DMS79 treated with DMSO at 0.1 percent for 48 hours (cell line): Measurements from ENCODE around the gene MYO9A.
"Not testable (repeated sequence)": the region's sequence is repeated elsewhere in the genome, so short reads cannot be mapped to it uniquely, and the experiment has no call there.

Experiments
- DNase-seq: peaks from one replicate; lab custom pipeline; 2025; lab: John Stamatoyannopoulos, UW

Gene MYO9A

DNA sequence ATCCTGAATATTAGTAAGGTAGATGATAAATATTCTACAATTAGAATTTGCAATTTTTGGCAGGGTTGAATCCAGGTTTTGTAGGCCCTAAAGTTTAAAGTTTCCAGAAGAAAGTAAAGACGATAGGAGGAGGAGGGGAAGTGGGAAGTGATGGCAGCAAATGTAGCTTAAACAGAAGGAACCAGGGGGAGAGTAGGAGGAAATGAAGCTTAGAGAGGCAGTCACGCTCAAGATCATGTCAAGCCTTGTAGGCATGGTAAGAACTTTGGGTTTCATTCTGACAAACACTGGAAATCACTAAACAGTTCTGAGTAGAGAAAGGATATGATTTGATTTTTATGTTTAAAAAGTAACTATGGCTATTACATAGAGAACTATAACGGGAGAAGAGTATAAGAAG lies 243.7 kb downstream of the MYO9A start:
- no peak for DNase-seq

DNA sequence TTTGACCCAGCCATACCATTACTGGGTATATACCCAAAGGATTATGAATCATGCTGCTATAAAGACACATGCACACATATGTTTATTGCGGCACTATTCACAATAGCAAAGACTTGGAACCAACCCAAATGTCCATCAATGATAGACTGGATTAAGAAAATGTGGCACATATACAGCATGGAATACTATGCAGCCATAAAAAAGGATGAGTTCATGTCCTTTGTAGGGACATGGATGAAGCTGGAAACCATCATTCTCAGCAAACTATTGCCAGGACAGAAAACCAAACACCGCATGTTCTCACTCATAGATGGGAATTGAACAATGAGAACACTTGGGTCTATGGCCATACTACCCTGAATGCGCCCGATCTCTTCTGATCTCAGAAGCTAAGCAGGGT lies 259.7 kb downstream of the MYO9A start:
- DNase-seq, result not testable (repeated sequence)

DNA sequence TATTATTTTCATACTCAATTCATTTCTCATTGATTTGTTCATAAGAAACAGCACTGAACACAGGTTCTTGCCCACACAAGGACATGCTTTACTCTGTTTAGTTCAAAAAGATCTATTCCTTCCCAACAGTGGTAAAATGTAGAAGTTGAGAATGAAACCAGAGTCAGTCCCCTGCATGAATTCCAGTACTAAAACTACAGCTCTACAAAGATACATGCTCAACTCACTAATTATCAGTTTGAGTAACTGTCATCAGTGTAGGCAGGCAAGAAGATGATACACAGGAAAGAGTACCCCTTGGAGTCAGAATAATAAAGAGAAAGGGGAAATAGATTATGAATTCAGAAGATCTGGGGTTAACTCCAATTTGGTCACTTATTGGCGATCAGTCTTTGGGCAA lies 264.4 kb downstream of the MYO9A start:
- DNase-seq, result no peak

DNA sequence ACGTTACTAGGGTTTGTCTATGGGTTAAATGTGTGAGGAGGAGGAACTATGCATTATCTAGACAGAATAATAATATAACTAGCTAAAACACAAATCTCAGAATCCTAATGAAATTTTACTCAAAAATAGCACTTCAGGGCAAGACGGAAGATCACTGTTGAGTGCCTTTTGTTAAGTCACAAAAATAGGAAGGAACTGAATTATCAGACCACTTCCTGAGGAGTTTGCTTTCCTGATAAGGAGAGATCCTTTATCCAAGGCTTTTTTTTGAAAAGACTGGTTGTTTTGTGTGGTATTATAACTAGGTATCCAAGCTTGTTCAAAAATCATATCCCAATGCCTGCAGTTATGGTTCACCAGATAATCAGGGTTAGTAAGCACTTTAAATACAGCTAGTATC lies 273.0 kb downstream of the MYO9A start:
- no peak for DNase-seq

DNA sequence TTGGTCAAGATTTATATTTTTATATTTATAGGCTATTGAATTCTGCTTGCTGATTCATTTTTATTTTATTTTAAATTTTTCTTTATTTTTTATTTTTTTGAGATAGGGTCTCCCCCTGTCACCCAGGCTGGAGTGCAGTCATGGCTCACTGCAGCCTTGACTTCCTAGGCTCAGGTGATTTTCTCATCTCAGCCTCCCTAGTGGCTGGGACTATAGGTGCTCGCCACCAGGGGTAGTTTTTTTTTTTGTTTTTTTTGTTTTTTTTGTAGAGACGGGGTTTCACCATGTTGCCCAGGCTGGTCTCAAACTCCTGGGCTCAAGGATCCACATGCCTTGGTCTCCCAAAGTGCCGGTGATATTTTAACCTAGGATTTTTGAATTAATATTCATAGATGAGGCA lies 276.4 kb downstream of the MYO9A start:
- no peak for DNase-seq

DNA sequence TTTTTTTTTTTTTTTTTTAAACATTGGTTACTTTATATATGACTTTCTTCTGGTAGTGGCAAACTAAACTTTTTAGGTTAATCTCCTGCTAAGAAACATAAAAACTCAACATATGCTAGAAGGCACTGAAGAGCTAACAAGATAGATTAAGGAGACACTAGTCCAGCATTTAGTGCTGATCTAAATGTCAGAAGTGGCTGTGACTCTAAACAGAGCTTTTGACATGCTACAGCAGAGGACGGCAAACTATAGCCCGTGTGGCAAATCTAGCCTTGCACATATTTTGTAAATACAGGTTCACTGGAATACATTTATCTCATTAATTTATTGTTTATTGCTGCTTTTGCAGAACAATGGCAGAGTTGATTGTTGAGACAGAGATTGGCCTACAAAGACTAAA lies 287.0 kb downstream of the MYO9A start:
- DNase-seq, result no peak

DNA sequence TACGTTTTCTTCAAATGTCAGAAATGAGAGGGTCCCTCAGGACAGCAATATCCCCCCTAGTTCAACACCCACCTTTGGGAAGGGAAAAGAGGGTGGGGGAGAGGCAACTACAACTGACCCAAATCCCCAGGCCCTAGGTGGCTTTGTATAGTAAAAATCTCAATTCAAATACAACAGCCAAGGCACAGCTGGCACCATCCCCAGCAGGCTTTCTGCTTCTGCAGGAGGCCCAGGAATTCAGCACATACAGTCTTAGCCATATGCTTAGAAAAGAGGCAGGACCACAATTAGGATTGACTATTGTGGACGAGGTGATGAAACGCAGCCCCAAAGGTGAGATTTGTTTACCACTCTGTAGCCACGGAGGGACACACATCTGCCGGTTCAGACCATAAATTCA lies 291.8 kb downstream of the MYO9A start:
- no peak for DNase-seq

DNA sequence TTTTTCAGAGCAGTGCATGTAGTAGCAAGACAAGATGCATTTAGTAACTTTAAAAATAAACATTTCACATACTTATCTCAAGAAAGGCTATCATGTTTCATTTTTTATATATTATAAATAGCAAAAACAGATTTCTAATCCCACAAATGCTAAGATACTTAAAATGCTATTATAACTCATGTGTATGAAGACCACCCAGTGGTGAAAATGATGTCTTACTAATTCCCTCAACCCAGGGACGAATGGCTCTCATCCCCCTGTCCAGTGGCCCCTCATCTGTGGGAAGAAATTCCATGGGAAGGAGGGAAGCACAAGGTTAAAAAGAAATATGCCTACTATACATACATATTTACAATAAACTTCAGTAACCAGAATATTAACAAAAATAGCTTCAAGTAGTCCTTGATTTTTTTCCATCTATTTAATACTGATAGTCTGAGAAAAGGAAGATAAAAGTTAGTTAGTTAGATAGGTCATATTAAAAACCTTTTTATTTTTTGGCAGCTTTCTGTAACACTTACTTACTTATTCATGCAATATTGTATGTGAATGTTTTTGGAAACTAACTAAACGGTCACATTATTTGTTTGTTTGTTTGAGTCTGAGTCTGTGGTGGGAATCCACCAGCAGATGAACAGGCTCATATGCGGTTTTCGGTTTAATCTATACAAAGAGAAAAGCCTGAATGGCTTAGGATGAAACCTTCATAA lies 292.8 kb downstream of the MYO9A start:
- no peak for DNase-seq

DNA sequence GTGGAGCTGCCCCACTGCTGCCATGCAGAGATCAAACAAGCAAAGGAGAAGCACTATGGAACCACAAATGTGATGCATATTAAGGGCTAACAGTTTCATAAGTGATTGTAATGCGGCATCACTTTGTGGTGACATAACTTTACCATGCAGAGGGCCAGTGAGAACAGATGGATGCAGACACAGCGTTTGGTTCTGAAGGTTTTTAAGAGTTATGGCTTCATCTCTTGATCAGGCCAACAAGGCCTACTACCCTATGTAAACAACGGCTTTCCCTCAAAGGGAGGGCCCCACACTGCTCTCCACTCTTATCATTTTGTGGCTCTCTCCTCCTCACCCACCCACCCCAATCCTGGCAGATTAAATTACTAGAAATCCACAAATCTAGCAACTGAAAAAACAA lies 294.1 kb downstream of the MYO9A start:
- DNase-seq, result no peak

DNA sequence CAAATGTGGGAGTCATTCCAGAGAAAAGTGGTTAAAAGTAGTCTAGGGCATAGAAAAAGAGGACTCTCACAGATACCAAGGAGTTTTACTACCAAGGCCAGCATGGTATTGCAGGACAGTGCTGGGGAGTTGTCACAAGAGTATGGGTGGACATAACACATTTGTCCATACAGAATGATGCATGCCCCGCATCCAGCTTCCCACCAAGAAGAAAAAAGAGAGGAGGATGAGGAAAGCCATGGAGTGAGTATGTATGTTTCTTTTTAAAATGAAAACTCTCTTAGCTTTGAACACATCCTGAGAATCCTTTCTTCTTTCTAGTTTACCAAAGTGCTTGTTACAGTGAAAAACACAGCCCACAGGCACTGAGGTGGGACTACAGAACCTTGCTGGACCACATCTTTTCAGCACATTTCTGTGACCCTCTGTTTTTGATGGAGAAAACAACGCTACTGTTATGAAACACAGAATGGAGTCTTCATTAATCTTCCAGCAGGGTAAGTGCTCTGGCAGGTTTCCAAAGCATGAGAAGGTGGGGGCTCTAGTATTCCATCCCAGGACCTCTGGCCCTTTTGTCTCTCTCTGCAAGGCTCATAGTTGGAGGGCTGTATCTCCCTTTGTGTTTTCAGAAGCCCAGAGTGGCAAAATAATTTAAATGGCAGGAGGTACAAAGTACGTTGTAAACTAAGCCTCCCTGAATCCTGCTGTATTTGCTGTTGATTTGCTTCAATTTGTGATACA lies 294.9 kb downstream of the MYO9A start:
- no peak for DNase-seq

DNA sequence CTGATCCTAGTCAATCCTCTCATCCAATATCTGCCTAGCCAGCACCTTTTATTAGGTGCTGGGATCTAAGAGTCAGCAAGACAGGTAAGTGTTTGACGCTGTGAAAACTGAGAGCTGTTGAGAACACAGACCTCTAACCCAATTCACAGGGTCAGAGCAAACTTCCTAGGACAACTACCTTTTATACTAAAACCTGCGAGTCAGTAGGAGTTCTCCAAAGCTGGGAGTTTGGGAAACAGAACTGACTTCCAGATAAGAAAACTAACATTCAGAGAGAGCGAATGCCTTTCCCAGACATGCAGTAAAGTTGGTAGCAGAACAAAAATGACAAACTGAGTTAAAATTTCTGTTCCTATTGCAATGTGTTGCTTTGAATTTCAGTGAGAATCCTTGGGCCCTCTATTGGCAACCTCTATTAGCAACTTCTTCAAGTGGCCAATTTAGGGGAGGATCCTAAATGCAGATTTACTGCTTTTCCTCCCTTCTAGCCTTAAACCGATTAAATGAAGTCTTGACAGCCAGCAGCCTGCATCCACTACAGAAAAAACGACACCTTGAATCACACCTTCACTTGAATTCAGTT lies 296.3 kb downstream of the MYO9A start:
- DNase-seq, result no peak

DNA sequence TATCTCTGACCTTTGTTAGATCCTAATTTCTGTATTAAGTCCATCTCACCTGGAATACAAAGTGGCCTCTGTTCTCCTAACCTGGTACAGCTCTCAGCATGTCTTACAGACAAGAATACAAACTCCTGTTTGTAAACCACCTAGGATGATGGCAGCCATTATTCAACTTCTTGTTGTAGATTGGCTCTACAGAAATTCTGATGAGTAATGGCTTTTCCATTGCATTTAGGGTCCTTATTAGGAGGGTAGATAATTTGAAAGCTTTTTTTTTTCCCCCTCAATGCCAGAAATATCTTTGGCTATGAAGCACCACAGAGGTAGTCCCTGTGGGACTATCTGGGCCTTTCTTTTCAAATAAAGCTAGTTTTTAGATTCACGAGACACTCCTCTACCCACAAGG lies 297.8 kb downstream of the MYO9A start:
- DNase-seq, result no peak

DNA sequence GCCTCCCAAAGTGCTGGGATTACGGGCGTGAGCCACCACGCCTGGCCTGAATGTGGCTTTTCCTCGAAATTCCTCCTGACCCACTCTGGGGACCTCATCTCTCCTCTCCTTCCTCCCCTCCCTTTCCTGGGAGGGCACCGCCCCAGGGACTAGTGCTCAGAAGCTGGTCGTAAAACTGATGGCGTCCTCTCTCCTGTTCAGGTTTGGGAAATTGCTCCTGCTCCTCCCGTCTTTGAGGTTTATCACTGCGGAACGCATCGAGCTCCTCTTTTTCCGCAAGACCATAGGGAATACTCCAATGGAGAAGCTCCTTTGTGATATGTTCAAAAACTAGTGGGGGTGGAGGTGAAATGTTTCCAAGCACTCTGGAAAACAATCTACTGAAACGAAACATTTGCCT lies 300.6 kb downstream of the MYO9A start:
- DNase-seq, result no peak

DNA sequence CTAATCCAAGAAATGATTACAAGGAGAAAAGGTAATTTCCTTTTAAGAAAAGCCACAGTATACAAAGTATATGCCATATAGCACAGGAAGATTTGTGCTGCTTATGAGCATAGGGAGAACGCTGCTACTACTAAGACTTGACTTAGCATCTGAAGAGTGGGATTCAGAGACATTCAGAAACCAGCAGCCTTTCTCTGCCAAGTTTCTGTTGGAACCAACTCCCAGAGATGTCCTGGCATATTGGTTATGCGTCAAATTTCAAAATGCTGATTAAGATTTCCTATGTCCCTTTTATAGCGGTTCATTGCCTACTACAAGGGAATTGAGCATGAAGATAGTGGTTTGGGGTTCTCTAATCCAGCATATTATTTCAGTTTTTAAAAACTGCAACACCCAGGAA lies 302.6 kb downstream of the MYO9A start:
- DNase-seq, result no peak

DNA sequence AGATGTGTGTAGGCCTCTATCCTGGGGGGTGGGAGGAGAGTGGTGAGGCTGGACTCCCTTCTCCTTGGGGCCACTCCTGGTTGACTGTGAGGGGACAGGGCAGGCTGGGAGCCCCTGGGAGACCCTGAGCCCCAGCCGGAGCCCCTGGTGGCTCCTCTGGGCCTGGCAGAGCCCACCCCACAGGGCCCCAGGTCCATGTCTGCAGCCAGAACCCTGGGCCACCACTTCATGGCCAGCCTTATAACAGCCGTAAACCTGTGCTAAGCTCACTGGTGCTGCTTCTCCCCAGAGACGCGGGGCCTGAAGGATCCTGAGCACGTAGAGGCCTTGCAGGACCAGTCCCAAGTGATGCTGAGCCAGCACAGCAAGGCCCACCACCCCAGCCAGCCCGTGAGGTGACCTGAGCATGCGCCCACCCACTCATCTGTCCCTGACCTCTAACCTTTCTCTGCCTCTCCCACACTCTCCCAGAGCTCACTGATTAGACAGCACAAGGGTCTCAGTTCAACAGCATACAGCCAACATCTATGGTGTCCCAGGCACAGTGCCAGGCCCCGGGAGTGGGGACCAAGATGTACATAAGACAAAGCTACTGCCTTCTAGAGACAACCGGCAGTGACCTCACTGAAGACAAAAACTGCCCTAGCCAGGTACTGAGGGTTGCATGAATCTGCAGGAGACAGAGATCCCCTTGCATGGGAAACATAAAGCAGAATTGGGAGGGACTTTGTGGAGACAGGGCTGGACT lies 304.1 kb downstream of the MYO9A start:
- DNase-seq, result no peak

DNA sequence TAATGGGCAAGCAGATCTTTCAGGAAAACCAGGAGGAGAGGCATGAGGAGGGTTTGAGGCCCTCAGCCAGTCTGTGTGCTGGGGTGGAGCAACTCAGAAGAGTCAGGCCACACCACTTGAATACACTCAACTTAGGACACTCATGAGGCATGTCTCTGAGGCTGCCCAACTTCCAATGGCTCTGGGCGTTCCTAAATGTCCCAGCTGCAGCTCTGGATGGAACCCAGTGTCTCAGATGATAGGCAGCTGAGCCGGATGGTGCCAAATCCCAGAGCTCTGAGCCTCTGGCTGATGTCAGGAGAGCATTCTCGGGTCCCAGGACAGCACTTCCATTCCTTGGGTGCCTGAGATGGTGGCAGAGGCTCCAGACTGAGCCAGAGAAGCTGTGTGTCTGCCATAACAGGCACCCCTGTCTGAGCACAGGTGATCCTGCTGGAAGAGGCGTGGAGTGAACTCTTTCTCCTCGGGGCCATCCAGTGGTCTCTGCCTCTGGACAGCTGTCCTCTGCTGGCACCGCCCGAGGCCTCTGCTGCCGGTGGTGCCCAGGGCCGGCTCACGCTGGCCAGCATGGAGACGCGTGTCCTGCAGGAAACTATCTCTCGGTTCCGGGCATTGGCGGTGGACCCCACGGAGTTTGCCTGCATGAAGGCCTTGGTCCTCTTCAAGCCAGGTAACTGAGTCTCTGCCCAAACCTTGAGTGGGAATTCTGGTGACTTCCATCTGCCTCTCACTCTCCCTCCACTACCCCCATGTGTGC lies 304.8 kb downstream of the MYO9A start:
- DNase-seq, result no peak

DNA sequence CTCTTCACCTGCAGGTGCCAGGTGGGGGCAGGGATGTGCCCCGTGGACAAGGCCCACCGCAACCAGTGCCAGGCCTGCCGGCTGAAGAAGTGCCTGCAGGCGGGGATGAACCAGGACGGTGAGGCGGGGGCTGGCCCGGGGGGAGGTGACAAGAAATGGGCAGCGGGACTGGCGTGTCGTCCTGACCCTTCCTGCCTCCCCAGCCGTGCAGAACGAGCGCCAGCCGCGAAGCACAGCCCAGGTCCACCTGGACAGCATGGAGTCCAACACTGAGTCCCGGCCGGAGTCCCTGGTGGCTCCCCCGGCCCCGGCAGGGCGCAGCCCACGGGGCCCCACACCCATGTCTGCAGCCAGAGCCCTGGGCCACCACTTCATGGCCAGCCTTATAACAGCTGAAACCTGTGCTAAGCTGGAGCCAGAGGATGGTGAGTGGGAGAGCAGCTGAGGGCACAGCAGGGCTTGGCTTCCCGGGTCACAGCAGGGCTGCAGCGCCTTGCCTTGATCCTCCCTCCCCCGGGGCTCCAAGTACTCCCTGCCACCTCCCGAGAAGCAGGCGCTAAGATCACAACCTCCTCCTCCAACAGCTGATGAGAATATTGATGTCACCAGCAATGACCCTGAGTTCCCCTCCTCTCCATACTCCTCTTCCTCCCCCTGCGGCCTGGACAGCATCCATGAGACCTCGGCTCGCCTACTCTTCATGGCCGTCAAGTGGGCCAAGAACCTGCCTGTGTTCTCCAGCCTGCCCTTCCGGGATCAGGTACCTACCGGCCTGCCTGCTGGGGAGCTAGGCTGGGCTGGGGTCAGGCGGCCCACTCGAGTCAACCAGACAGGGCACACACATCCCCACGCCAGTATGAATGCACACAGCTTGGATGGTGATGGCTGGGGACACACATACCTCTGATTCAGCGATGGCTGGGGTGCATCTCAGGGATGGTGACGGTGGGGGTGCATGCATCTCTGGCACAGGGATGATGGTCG lies 305.9 kb downstream of the MYO9A start:
- no peak for DNase-seq

DNA sequence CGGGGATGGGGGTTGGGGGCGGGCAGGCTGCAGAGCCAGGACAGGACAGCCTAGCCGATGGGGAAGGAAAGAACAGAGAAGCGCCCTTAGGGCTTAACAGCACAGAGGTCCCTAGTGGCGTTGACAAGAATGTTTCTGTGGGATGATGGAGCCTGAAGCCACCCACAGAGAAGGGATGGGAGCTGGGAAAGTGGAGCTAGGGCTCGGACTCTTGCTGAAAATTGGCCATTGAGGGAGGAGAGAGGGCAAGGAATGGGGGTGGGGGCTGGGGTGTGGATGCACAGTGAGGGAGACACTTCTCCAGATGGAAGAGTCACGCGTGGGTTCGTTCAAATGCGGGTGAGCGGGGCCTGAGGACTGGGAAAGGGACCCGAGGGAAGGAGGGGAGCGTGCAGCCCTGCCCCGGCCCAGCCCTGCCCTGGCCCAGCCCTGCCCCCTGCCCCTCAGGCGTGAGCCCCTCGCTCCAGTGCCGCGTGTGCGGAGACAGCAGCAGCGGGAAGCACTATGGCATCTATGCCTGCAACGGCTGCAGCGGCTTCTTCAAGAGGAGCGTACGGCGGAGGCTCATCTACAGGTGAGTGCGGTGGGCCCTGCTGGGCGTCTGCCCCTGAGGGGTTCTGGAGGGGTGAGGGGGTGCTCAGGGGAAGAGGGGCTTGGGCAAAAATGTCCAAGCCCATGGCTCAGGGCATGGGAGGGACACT lies 306.8 kb downstream of the MYO9A start:
- DNase-seq, result no peak

DNA sequence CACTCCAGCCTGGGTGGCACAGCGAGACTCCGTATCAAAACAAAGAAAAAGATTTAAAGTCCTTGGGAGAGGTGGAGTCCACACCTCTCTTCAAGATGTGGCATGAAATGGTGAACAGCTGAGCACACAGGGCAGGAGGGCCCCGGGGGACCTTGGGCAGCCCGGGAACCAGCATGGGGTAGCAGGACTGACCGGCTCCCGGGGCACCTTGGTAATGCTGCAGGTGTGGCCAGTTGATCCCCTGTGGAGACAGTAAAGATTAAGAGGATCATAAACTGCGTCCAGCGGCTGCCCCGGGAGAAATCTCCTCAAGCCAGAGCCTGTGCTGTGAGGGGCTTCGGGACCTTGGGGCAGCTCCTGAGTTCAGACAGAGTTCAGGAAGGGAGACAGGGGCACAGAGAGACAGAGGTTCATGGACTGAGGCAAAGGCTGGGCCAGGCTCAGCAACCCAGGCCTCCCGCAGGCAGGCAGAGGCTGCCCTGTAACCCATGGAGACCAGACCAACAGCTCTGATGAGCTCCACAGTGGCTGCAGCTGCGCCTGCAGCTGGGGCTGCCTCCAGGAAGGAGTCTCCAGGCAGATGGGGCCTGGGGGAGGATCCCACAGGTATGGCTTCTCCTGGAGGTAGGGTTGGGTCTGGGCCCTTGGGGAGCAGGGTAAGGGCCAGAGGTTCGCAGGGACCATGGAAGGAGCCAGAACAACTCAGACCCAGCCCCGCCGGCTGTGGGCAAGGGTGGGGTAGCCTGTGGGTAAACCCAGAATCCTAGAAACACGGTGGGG lies 307.5 kb downstream of the MYO9A start, which contains the start of gene NR2E3:
NR2E3 (plus strand) TSS at position 299 of the 780 bp plus-strand sequence; CDS start at position 489, 190 bp downstream.
- no peak for DNase-seq
